Measurements from ENCODE around the gene SUMF2.
"Not testable (repeated sequence)": the region's sequence is repeated elsewhere in the genome, so short reads cannot be mapped to it uniquely, and the experiment has no call there.

SUMF2 gene

DNA sequence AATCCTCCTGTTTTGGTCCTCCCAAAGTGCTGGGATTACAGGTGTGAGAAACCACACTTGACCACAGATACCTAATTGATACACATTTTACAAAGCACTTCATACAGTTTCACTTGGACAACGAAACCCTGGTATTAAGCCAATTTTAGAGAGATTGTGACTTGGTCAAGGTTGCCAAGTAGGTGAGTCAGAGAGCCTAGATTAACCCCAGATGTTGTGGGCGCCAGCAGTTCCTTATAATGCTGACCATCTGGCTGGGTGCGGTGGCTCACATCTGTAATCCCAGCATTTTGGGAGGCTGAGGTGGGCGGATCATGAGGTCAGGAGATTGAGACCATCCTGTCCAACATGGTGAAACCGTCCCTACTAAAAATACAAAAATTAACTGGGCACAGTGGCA, 33.6 kb downstream of the SUMF2 start:
- TF ChIP-seq CTCF (conservative IDR thresholded peaks at IDR 0.05; ENCODE audit: low read depth) = no peak
- CTCF ChIA-PET = no interaction called here
- H3K27ac ChIP-seq = peak overlapping the region; percentile 75
- DNase-seq (ENCODE audit: low spot score) = no peak
- POLR2A ChIA-PET (ENCODE audit: low non-redundant PET) = no interaction called here

DNA sequence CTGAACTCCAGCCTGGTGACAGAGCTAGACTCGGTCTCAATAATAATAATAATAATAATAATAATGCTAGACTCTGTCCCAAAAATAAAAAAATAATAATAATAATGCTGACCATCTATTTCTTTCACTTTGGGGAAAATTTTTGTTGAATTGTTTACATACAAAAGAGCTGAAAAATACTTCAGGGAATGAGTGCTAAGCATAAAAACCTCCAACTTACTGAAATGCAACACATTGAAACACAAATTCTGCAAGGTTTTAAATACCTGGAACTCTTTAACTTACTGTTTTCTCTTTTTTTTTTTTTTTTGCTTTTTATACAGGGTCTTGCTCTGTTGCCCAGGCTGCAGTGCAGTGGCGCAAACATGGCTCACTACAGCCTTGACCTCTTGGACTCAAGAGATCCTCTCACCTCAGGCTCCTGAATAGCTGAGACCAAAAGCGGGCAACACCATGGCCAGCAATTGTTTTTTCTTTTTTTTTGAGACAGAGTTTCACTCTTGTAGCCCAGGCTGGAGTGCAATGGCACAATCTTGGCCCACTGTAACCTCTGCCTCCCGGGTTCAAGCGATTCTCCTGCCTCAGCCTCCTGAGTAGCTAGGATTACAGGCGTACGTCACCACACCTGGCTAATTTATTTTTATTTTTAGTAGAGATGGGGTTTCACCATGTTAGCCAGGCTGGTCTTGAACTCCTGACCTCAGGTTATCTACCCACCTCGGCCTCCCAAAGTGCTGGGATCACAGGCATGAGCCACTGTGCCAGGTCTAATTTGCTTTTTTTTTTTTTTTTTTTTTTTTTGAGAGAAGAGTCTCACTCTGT, 34.3 kb downstream of the SUMF2 start:
- POLR2A ChIA-PET (ENCODE audit: low non-redundant PET); DNase-seq (ENCODE audit: low spot score); CTCF ChIA-PET: not testable (repeated sequence)
- H3K27ac ChIP-seq = peak overlapping the region; percentile 75

GRCh38 chr7:56099653-56100052, 35.6 kb downstream of the SUMF2 start:
- ChIA-PET POLR2A (ENCODE audit: low non-redundant PET) (interaction anchor here (0.7 kb wide), 1 partner anchor 144 kb away, joined by 5 read pairs; no protein-coding TSS in a partner anchor), CTCF (interaction anchor here (0.6 kb wide), 1 partner anchor 844 kb away, joined by 4 read pairs; no protein-coding TSS in a partner anchor)
- DNase-seq (ENCODE audit: low spot score) = no peak
- TF ChIP-seq CTCF (conservative IDR thresholded peaks at IDR 0.05; ENCODE audit: low read depth) = no peak
- no peak overlapping the region for H3K27ac ChIP-seq

DNA sequence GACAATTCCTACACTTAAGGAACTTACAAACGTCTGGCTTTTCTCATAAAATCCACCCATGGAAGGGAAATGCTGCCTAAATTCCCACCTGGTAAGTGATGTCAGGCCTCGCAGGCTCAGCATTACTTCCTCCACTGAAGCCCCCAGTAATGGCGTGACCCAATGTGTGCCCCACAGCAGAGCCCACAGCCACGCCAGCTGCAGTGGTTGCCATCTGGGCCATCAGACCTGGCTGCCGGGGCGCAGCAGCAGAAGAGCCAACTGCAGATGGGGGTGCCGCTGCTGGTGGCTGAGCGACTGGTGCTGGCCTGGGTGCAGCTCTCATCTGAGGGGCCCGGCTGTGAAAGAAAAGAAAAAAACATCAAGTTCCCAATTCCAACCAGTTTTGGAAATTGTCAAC, 40.1 kb downstream of the SUMF2 start:
- ChIA-PET POLR2A (ENCODE audit: low non-redundant PET) (interaction anchor here (0.7 kb wide), 1 partner anchor 123 kb away, joined by 3 read pairs; no protein-coding TSS in a partner anchor), CTCF (interaction anchor here (0.7 kb wide), 1 partner anchor 11 kb away, joined by 3 read pairs; no protein-coding TSS in a partner anchor)
- 0 out of 2 replicates have a peak overlapping the region, but pooled peaks have one; percentile 2 for H3K27ac ChIP-seq
- not testable (repeated sequence) for DNase-seq (ENCODE audit: low spot score)

DNA sequence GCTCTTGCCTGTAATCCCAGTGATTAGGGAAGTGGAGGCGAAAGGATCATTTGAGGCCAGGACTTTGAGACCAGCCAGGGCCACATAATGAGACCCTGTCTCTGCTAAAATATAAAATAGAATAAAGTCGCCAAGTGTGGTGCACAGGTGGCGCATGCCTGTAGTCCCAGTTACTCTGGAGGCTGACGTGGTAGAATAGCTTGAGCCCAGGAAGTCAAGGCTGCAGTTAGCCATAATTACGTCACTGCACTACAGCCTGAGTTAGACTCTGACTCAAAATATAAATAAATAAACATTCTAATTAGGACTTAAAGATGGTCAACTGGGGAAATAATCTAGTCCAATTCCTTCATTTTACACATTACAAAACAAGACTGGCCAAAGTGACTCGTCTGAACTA, 41.4 kb downstream of the SUMF2 start:
- POLR2A ChIA-PET (ENCODE audit: low non-redundant PET) = interaction anchor here (0.7 kb wide), 1 partner anchor 289 kb away, joined by 4 read pairs; no protein-coding TSS in a partner anchor
- peak; percentile 33 for DNase-seq (ENCODE audit: low spot score)
- no peak for TF ChIP-seq CTCF (conservative IDR thresholded peaks at IDR 0.05; ENCODE audit: low read depth)
- CTCF ChIA-PET = no interaction called here
- H3K27ac ChIP-seq = 0 out of 2 replicates have a peak overlapping the region, but pooled peaks have one; percentile 87

DNA sequence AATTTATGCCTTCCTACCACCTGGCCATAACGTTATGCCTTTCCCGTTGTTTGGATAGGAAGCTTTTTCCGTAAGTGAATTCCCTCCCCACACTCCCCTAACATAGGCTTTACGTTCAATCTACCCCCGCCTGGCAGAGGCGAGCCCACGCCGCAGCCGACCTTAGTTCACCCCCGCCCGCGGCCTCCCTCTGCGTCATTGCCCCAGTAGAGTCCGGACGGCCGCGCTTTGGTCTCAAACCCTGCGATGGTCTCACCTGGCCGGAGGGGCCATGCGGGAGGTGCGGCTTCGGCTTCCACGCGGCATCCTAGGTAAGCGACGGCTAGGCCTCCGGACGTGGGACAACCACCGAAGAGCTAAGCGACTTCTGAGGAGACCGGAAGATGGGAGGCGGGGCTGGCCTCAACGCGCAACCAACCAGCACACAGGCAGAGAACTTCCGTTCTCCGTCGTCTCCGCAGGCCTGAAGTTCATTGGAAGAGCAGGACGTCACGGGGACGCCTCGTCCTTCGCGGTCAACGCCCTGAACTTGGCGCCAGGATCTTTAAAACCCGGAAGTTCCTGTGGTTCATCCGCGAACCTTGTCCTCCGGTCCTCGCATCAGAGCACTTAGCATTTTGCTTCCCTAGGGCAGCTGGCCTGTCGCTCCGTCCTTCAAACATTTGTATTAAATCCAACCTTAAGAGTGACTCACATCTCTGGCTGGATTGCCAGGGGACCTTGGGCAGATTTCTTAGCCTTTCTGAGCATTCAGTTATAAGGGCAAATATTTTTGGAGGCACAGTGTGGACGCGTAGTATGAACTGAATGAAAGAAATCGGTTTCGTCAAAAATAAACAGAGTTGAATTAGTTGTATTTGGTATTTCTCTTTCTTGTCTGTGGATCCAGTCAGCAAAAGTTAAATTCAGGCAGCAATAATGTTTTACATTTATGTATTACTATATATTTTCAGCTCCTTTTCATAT, 42.3 kb downstream of the SUMF2 start, which contains the start of gene CHCHD2:
TSS of gene CHCHD2 (minus strand) at position 369 of the 966 bp plus-strand sequence. CDS start at position 306, 63 bp downstream.
- POLR2A ChIA-PET (ENCODE audit: low non-redundant PET) = interaction anchor here (0.6 kb wide), 1 partner anchor 14 kb away, joined by 3 read pairs; the partner anchor contains the start of gene PHKG1
- H3K27ac ChIP-seq = peak within 1 kb of the TSS; percentile 87
- no peak for TF ChIP-seq CTCF (conservative IDR thresholded peaks at IDR 0.05; ENCODE audit: low read depth)
- peak; percentile 98 for DNase-seq (ENCODE audit: low spot score)
- CTCF ChIA-PET = interaction anchor here (0.6 kb wide), 1 partner anchor 222 kb away, joined by 3 read pairs; no protein-coding TSS in a partner anchor

DNA sequence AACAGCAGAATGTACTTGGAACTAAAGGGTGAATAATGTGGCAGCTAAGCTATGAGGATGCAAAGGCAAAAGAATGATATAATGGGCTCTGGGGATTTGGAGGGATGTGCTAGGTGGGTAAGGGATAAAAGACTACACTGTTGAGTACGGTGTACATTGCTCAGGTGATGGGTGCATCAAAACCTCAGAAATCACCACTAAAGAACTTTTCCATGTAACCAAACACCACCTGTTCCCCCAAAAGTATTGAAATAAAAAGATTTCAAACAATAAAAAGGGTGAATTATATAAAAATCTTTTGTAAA, 43.8 kb downstream of the SUMF2 start:
- no peak for DNase-seq (ENCODE audit: low spot score)
- no peak overlapping the region for H3K27ac ChIP-seq
- ChIA-PET POLR2A (ENCODE audit: low non-redundant PET) (no interaction called here), CTCF (no interaction called here)
- no peak for TF ChIP-seq CTCF (conservative IDR thresholded peaks at IDR 0.05; ENCODE audit: low read depth)
